HG03457 (cell line): ENCODE measurements around the gene ZNF516.

Experiments
- ATAC-seq: cut with Tn5 transposase; IDR thresholded peaks from one replicate; pipeline ENCODE4 v1.9.1; 2021; ENCODE audit warnings: moderate number of reproducible peaks; ENCODE audit not compliant: unreplicated experiment

The ZNF516 gene

DNA sequence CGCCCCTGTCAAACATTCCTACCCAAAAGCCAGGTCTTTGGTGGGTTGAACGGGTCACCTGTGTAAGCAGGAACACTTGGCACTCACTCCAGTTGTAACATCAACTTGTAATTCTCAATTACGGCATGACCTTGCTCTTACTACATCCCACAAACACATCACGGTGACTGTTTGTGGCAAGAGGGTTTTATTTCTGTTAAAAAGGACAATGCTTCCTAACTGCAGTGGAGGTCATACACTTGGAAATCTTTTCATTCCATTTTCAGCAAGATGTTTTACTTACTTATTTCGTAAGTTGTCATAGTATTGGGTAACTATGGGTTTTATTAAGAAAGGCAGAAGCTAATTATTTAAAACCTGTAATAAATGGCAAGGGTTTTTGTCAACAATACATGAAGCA, 126.1 kb downstream of the ZNF516 start:
- no peak for ATAC-seq

GRCh38 chr18:76368271-76368670, 126.8 kb downstream of the ZNF516 start:
- ATAC-seq = no peak

- ATAC-seq = no peak
These were observed 127.6 kb downstream of the ZNF516 start for GRCh38 chr18:76367168-76368125.

DNA sequence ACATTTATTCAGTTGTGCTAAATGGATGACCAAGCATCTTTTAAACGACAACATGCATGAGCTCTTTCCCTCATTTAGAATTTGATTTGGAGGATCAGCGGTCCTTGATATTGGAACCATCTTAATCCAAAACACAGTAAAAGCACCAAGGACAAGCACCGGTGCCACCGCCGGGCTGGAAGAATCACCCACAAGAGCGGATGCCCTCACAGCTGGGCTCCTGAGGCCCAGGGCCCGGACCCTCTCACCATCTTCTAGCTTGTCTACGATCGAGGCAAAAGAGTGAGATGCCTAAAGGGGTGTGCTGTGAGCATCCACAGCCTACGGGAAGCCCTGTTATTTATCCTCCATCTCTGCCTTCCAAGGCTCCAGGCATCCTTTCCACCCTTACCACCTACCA, 129.5 kb downstream of the ZNF516 start:
- ATAC-seq = no peak

DNA sequence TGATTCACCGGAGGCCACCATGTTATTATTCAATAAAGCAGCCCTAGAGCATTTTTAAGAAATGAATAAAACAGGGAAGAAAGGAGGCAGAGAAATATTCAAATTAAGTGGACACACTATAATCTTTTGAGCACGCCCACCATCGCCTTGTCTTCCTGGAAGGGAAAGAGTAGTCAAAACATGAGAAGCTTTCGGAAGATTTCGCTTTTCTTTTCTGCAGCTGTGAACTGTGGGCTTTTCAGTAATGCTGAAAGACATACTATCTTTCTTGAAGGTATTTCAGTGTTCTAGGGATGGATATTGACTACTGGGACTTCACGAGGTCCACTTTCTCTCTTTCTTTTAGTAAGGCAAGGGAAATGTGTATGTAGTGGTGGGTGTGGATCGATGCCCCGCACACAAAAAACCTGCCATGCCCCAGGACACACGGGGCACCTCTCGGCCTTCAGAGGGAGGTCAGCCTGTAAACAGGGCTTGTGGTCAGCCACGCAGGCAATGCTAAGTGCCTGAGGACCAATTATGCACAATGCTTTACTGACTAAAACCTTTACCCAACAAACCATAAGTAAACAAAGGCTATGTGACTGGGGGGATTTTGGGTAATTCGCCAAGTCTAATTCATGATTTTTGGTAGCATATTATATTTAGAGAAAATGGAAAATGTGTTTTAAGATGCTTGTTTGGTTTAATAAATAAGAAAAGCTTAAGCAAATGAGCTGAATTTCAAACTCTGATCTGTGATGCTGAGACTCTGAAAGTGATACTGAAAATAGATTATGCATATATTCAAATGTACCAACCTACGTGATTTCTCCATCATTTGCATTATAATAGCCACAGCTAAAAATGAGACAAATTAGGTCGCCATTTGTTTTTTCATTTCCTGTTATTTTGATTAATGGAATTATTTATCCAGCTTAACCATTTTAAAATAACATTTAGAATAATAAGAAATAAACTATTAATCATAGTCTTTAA, 130.5 kb downstream of the ZNF516 start:
- peak; percentile 71 for ATAC-seq

- ATAC-seq = no peak
These were observed 131.5 kb downstream of the ZNF516 start for GRCh38 chr18:76363436-76364120.

DNA sequence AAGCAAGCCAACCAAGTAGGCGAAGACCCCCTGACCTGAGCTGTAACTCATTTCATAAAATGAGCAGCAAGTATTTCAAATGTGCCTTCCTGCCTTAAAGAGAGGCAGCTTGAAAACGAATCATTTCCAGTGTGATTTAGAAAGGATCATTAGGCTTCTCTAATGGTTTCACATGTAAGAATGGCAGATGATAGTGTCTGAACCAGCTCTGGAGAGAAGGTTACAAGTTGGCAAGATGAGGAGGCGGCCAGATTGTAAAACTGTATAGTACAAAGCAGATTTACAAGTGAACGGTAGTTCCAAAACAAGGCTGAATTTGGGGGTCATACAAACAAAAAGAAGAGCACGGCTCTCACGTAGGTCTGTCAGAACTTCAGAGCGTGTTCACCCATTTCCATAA, 132.4 kb downstream of the ZNF516 start:
- no peak for ATAC-seq

DNA sequence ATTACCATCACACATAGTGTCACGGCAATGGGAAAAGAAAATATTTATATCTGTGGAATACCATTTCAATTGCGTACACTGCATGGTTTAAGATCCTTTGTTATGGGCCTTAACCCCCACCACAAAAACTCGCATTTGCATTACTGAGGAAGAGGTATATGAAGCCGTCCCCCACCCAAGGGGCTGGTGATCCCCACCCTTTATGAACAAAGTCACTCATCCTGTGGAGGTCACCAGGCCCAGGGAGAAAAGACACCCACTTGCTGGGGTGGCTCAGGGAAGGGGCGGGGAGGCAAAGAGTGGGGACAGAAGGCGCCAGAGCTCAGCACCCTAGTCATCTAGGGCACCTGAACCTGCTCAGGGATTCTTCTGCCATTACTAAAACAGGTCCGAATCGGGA, 133.8 kb downstream of the ZNF516 start:
- ATAC-seq = no peak

DNA sequence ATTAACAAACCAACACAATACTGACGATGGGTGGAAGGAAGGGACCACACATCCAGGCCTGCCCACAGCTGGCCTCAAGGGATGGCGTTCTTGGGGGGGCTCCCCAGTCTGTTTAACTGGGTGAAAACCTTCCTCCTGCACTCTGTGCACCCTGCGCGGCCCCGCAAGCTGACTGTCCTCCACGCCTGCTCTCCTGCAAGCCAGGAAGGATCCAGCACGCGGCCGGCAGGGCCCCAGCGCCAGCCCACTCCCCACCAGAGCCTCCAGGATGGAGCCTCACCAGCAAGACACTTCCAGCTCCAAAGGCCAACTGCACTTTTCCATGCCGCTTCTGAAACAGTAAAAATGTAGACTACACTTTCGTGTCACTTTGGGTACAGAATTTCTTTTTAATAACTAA, 135.1 kb downstream of the ZNF516 start:
- ATAC-seq = no peak

- ATAC-seq = no peak
These were observed 136.3 kb downstream of the ZNF516 start for GRCh38 chr18:76358774-76359173.

DNA sequence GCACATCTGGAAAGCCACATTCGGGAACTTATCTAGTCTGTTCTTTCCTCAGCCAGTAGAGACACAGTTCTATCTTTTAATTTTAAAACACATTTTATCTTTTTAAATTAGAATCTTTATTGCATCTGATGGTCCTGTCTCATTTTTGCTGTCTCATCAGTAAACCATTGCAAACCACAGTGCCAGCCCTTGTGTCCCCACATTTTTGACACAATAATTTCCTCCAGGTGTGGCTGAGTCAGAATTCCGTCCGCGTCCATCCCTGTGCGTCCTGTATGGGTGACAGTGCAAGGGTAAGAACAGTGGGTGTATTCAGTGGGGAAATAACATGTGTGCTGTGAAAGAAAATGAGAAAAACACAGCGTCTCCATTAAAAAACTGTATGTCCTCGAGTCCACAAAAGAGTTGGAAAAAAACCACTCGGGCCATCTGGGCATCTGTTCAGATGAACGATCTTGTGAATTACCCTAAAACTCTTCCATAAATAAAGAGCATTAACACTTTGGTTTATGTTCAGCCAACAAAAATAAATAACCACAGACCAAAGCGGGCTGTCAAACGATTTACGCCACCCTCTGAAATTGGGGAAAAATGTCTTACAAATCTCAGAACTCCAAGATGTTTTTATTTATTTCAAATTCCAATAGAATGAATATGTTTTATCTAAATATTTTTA, 137.3 kb downstream of the ZNF516 start:
- ATAC-seq = no peak

DNA sequence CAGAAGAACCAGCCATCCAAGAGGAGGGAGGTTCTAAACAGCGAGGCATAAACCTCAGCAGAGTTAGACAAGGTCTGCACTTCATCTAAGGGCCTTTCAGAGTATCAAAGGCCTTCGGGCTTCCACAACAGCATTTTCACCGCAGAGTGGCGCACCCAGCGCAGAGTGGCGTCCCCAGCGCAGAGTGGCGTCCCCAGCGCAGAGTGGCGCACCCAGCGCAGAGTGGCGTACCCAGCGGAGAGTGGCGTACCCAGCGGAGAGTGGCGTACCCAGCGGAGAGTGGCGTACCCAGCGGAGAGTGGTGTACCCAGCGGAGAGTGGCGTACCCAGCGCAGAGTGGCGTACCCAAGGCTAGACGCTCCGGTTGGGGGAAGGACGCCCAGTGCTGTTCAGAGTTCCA, 137.9 kb downstream of the ZNF516 start:
- ATAC-seq = no peak

- ATAC-seq = no peak
These were observed 138.4 kb downstream of the ZNF516 start for GRCh38 chr18:76356666-76357065.

GRCh38 chr18:76354348-76354747, 140.7 kb downstream of the ZNF516 start:
- ATAC-seq = no peak

DNA sequence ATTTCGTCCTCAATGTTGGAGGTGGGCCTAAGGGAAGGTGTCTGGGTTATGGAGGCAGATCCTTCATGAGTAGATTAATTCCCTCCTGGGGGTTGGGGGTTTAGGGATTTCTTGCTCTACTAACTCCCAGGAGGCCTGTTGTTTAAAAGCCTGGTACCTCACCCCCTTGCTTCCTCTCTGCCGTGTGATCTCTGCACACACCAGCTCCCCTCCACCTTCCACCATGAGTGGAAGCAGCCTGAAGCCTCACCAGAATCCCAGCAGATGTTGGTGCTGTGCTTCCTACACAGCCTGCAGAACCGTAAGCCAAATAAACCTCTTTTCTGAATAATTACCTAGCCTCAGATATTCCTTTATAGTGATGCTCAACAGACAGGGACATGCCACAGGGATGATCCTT, 141.5 kb downstream of the ZNF516 start:
- ATAC-seq = no peak

GRCh38 chr18:76353046-76353445, 142.0 kb downstream of the ZNF516 start:
- ATAC-seq = no peak

- no peak for ATAC-seq
These were observed 143.0 kb downstream of the ZNF516 start for GRCh38 chr18:76351961-76352581.

GRCh38 chr18:76350134-76351025, 144.7 kb downstream of the ZNF516 start:
- no peak for ATAC-seq
